ENCODE measurements around the gene C9orf40. TPM values are rescaled to one million over a fixed set of nuclear protein-coding genes. Genes with fewer than 3 reads are reported as not detected.

Gene C9orf40, protein sequence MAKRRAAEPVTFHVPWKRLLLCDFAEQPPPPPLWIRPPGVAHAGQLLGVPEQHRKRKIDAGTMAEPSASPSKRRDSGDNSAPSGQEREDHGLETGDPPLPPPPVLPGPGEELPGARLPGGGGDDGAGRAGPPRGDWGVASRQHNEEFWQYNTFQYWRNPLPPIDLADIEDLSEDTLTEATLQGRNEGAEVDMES
- total RNA-seq, result 2.9 TPM
- 1 to 10 TPM; 5.3 to 6.3 (median 5.9) TPM for polyA plus RNA-seq (ENCODE audit: insufficient read depth in 1 of 8, insufficient read length in 8 of 8, low replicate concordance in 1 of 8)
- long read RNA-seq, donor 1, result 0 reads
- long read RNA-seq, donor 2, result 0 reads
- long read RNA-seq, donor 3, transcript C9orf40-201 (2 exons, 2,327 nt), result major isoform, 5 of 5 reads
- long read RNA-seq, donor 3, partial matches to known transcripts, result 0 of 5 reads
- long read RNA-seq, donor 3, other reads (novel, unspliced or antisense), result 0 of 5 reads
- long read RNA-seq, donor 4, partial matches to known transcripts, result 0 of 1 reads
- long read RNA-seq, donor 4, other reads (novel, unspliced or antisense), result 0 of 1 reads
- long read RNA-seq, donor 5, transcript C9orf40-201 (2 exons, 2,327 nt), result major isoform, 5 of 5 reads
- long read RNA-seq, donor 5, partial matches to known transcripts, result 0 of 5 reads
- long read RNA-seq, donor 5, other reads (novel, unspliced or antisense), result 0 of 5 reads
- long read RNA-seq, donor 6, transcript C9orf40-201 (2 exons, 2,327 nt), result major isoform, 9 of 9 reads
- long read RNA-seq, donor 6, partial matches to known transcripts, result 0 of 9 reads
- long read RNA-seq, donor 6, other reads (novel, unspliced or antisense), result 0 of 9 reads
- long read RNA-seq, donor 7, partial matches to known transcripts, result 0 of 2 reads
- long read RNA-seq, donor 7, other reads (novel, unspliced or antisense), result 0 of 2 reads
- long read RNA-seq, donor 8, transcript C9orf40-201 (2 exons, 2,327 nt), result major isoform, 5 of 5 reads
- long read RNA-seq, donor 8, partial matches to known transcripts, result 0 of 5 reads
- long read RNA-seq, donor 8, other reads (novel, unspliced or antisense), result 0 of 5 reads
- long read RNA-seq, donor 9, transcript C9orf40-201 (2 exons, 2,327 nt), result major isoform, 5 of 5 reads
- long read RNA-seq, donor 9, partial matches to known transcripts, result 0 of 5 reads
- long read RNA-seq, donor 9, other reads (novel, unspliced or antisense), result 0 of 5 reads
- long read RNA-seq, donor 10, partial matches to known transcripts, result 0 of 4 reads
- long read RNA-seq, donor 10, other reads (novel, unspliced or antisense), result 0 of 4 reads
- long read RNA-seq, donor 11, partial matches to known transcripts, result 0 of 1 reads
- long read RNA-seq, donor 11, other reads (novel, unspliced or antisense), result 0 of 1 reads

DNA sequence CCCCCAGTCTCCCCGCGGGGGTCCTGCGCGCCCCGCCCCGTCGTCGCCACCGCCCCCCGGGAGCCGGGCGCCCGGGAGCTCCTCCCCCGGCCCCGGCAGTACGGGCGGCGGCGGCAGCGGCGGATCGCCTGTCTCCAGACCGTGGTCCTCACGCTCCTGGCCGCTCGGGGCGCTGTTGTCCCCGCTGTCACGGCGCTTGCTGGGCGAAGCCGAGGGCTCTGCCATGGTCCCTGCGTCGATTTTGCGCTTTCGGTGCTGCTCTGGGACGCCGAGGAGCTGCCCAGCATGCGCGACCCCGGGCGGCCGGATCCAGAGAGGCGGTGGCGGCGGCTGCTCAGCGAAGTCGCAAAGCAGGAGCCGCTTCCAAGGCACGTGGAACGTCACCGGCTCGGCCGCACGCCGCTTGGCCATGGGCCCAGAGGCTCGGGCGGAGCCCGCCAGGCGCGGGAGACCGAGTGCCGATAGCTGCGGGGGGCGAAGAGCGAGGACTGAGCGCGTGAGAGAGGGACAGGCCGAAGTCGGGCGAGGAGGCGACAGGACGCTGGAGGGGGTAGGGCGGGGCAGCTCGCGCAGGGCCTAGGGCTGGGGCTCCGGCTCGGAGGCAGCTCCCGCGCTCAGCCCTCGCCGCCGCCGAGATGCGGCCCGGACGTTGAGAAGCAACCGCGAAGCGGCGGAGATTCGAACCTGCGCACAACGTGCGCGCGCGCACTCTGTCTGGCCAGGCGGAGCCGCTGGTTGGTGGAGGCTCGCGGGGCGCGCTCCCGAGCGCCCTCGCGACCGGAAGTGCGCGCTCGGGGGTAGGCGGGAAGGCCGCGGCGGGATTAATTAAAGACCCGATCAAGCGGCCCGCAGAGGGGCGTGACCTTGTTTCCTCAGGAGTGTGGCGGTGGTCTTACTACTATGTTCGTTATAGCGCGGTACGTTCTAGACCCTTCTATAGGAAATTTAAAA lies at the start of gene C9orf40:
Gene C9orf40 (minus strand): TSS at position 712 of the 951 bp plus-strand sequence. CDS start 301 bp downstream, at position 411.
- H3K9me3 ChIP-seq (replicated peaks; ENCODE audit: control insufficient read depth, low read depth, low read length), result no peaks in the 10 kb centered on the region
- H3K27ac ChIP-seq (ENCODE audit: low read length), result peak within 1 kb of the TSS; percentile 94
- peaks cover 13% of the 10 kb centered on the region for H3K4me1 ChIP-seq (ENCODE audit: control insufficient read depth, insufficient read depth, low read length)
- no peaks in the 10 kb centered on the region for H3K36me3 ChIP-seq (ENCODE audit: control insufficient read depth, insufficient read depth, low read length)
- DNase-seq, result peak; percentile 94
- WGBS (ENCODE audit: insufficient coverage), result under 1% methylated on average over 117 of the region's 125 CpGs
- H3K27me3 ChIP-seq (ENCODE audit: control insufficient read depth, insufficient read depth, low read length), result no peaks in the 10 kb centered on the region
- H3K4me3 ChIP-seq (ENCODE audit: low read length), result peak within 1 kb of the TSS; percentile 79

DNA sequence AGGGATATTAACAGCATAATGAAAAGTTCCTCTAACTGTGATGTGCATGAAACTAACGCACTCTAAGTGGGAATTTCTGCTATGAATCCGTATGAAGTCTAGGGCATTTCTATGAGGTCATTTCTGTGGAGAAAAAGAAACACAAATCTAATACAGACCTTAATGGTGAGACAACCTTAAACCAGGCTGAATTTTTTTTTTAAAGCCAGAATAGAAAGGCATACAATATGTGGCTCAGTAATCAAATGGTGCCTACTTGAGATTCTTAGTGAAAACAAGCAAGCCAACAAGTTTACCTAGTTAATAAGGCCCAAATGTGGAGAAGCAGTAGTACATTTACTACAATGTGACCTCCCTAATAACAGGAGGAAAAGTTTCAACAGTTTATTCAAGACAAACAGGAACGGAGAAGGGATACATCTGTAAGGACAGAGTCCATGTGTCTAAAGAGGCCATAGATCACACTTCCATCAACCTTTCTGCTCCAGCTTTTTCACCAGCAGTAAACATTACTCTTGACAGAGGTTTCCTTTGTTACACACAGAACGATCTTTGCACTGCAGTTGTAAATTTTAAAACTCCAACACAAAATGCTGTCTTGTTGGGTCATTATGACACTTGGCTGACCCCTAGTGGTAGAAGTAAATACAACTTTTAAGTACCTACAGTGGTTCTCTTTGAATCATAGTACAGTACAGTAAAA lies 49.2 kb upstream of the C9orf40 start:
- no peaks in the 10 kb centered on the region for H3K4me1 ChIP-seq (ENCODE audit: control insufficient read depth, insufficient read depth, low read length)
- DNase-seq, result peak; percentile 91
- no peaks in the 10 kb centered on the region for H3K9me3 ChIP-seq (replicated peaks; ENCODE audit: control insufficient read depth, low read depth, low read length)
- H3K36me3 ChIP-seq (ENCODE audit: control insufficient read depth, insufficient read depth, low read length), result no peaks in the 10 kb centered on the region
- no peak overlapping the region for H3K4me3 ChIP-seq (ENCODE audit: low read length)
- no CpG with 5 or more reads among the region's 4 CpGs for WGBS (ENCODE audit: insufficient coverage)
- no peaks in the 10 kb centered on the region for H3K27me3 ChIP-seq (ENCODE audit: control insufficient read depth, insufficient read depth, low read length)
- H3K27ac ChIP-seq (ENCODE audit: low read length), result no peak overlapping the region

DNA sequence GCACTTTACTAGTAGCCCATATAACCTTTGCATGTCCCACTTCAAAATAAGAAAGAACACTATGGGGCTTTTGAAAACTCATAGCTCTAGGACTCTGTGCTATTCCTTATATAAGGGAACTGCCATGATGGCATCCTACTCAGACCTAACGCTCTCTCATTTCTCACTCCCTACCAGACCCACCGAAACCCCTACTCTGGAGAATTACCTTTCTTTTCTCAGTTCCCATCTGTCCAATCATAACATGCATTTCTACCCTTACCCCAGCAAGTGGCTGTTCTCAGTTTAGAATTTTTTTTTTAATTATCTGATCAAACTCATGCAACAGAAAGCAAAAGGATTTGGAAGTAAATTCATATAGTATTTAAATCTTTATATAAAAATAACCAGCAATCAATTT lies 48.1 kb upstream of the C9orf40 start:
- Histone ChIP-seq H3K4me1 (ENCODE audit: control insufficient read depth, insufficient read depth, low read length) (no peaks in the 10 kb centered on the region), H3K27ac (ENCODE audit: low read length) (no peak overlapping the region), H3K9me3 (replicated peaks; ENCODE audit: control insufficient read depth, low read depth, low read length) (no peaks in the 10 kb centered on the region), H3K27me3 (ENCODE audit: control insufficient read depth, insufficient read depth, low read length) (no peaks in the 10 kb centered on the region), H3K36me3 (ENCODE audit: control insufficient read depth, insufficient read depth, low read length) (peaks cover 3% of the 10 kb centered on the region), H3K4me3 (ENCODE audit: low read length) (no peak overlapping the region)
- DNase-seq, result no peak
- WGBS (ENCODE audit: insufficient coverage), result 79% methylated on average over 2 of the region's 2 CpGs

DNA sequence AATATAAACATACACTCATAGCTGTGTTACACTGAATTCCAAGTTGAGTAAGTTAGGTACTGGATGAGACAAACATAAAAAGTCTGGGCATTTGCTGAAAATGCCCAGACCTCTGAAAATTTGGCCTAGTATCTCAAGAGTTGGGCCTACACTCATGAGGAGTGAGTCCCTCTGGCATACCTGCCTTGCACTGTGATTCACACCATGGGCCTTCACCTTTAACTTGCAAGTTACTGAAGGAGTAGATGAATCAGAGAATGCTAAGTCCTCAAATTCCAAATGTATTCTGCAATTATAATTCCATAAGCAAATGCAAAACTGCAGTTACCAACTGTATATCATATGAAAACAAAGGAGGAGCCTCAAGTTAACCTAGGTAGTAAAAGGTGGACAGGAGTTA lies 32.3 kb upstream of the C9orf40 start:
- Histone ChIP-seq H3K27ac (ENCODE audit: low read length) (no peak overlapping the region), H3K4me3 (ENCODE audit: low read length) (no peak overlapping the region), H3K4me1 (ENCODE audit: control insufficient read depth, insufficient read depth, low read length) (no peaks in the 10 kb centered on the region), H3K27me3 (ENCODE audit: control insufficient read depth, insufficient read depth, low read length) (no peaks in the 10 kb centered on the region), H3K36me3 (ENCODE audit: control insufficient read depth, insufficient read depth, low read length) (peaks cover 2% of the 10 kb centered on the region), H3K9me3 (replicated peaks; ENCODE audit: control insufficient read depth, low read depth, low read length) (no peaks in the 10 kb centered on the region)
- no peak for DNase-seq

DNA sequence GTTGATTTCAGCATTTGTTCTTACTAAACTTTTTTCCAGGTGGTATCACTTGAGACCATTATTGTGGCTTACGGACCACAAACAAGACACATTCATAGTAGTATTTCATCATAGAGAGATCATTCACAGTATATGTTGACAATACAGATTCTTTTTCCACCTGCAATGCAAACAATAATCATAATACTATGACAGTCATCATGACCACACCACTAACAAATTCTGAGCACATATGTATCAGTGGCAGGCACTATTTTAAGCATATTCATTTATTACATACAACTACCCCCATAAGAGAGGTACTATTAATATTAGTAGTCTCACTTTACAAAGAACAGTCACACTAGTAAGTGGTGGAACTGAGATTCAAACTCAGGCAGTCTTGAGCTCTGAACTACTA lies 31.0 kb upstream of the C9orf40 start:
- no peak for DNase-seq
- Histone ChIP-seq H3K36me3 (ENCODE audit: control insufficient read depth, insufficient read depth, low read length) (peaks cover 2% of the 10 kb centered on the region), H3K9me3 (replicated peaks; ENCODE audit: control insufficient read depth, low read depth, low read length) (no peaks in the 10 kb centered on the region), H3K27ac (ENCODE audit: low read length) (no peak overlapping the region), H3K27me3 (ENCODE audit: control insufficient read depth, insufficient read depth, low read length) (no peaks in the 10 kb centered on the region), H3K4me3 (ENCODE audit: low read length) (no peak overlapping the region), H3K4me1 (ENCODE audit: control insufficient read depth, insufficient read depth, low read length) (no peaks in the 10 kb centered on the region)
- no CpG with 5 or more reads among the region's 1 CpG for WGBS (ENCODE audit: insufficient coverage)

DNA sequence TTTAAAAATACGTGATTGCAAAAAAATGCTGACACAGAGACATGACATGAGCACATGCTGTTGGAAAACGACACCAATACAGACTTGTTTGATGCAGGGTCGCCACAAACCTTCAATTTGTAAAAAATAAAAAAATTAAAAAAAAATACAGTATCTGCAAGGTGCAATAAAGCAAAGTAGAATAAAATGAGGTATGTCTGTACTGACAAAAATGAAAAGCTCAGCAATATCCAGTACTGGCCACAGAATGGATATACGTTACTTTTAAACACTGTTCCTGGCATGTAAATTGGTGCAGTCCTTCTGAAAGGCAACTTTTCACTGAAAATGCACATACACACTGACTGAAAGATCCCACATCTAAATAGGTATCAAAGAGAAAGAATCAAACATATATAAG lies 27.1 kb upstream of the C9orf40 start:
- H3K27me3 ChIP-seq (ENCODE audit: control insufficient read depth, insufficient read depth, low read length), result no peaks in the 10 kb centered on the region
- peaks cover 5% of the 10 kb centered on the region for H3K9me3 ChIP-seq (replicated peaks; ENCODE audit: control insufficient read depth, low read depth, low read length)
- no peaks in the 10 kb centered on the region for H3K36me3 ChIP-seq (ENCODE audit: control insufficient read depth, insufficient read depth, low read length)
- WGBS (ENCODE audit: insufficient coverage), result no CpG with 5 or more reads among the region's 4 CpGs
- no peak for DNase-seq
- H3K4me3 ChIP-seq (ENCODE audit: low read length), result no peak overlapping the region
- H3K27ac ChIP-seq (ENCODE audit: low read length), result no peak overlapping the region
- H3K4me1 ChIP-seq (ENCODE audit: control insufficient read depth, insufficient read depth, low read length), result no peaks in the 10 kb centered on the region

DNA sequence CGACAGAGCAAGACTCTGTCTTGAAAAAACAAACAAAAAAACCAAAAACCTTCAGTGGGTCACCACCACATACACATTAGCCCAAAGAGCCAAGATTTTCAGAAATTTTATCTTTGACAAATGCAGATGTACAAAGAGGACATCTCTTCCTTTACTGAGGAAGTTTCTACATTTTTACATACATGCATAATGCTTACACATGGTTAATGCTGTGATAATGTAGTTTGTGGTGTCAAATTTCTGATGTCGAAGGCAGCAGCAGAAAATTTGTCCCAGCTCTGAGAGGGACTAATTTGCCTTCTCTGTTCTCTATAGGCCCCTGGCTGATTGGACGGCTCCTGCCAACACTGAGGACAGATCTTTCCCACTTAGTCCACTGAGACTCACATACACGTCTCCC lies 24.6 kb upstream of the C9orf40 start:
- peaks cover 5% of the 10 kb centered on the region for H3K9me3 ChIP-seq (replicated peaks; ENCODE audit: control insufficient read depth, low read depth, low read length)
- no peaks in the 10 kb centered on the region for H3K27me3 ChIP-seq (ENCODE audit: control insufficient read depth, insufficient read depth, low read length)
- 62% methylated on average over 2 of the region's 4 CpGs for WGBS (ENCODE audit: insufficient coverage)
- H3K36me3 ChIP-seq (ENCODE audit: control insufficient read depth, insufficient read depth, low read length), result no peaks in the 10 kb centered on the region
- no peak overlapping the region for H3K27ac ChIP-seq (ENCODE audit: low read length)
- H3K4me1 ChIP-seq (ENCODE audit: control insufficient read depth, insufficient read depth, low read length), result no peaks in the 10 kb centered on the region
- no peak for DNase-seq
- no peak overlapping the region for H3K4me3 ChIP-seq (ENCODE audit: low read length)

DNA sequence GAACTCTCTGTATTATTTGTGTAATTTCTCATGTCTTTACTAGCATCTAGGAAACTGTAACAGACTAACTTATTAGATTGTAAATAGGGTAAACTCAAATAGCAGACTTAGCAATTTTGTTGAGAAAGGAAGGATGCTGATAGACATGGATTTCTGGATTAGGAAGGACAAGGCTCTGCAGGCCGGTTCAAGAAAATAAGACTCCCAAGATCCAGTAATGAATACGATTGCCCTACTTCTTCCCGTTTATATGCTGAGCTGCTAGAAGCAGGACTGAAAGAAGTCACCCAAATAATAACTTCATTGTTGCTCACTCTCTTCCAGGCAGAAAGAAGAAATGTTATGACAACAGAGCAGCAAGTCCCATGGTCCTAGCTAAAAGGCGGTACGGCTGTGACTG lies 22.8 kb upstream of the C9orf40 start:
- H3K4me3 ChIP-seq (ENCODE audit: low read length), result no peak overlapping the region
- 96% methylated on average over 4 of the region's 5 CpGs for WGBS (ENCODE audit: insufficient coverage)
- DNase-seq, result no peak
- no peaks in the 10 kb centered on the region for H3K36me3 ChIP-seq (ENCODE audit: control insufficient read depth, insufficient read depth, low read length)
- H3K9me3 ChIP-seq (replicated peaks; ENCODE audit: control insufficient read depth, low read depth, low read length), result peaks cover 5% of the 10 kb centered on the region
- no peak overlapping the region for H3K27ac ChIP-seq (ENCODE audit: low read length)
- no peaks in the 10 kb centered on the region for H3K4me1 ChIP-seq (ENCODE audit: control insufficient read depth, insufficient read depth, low read length)
- no peaks in the 10 kb centered on the region for H3K27me3 ChIP-seq (ENCODE audit: control insufficient read depth, insufficient read depth, low read length)

DNA sequence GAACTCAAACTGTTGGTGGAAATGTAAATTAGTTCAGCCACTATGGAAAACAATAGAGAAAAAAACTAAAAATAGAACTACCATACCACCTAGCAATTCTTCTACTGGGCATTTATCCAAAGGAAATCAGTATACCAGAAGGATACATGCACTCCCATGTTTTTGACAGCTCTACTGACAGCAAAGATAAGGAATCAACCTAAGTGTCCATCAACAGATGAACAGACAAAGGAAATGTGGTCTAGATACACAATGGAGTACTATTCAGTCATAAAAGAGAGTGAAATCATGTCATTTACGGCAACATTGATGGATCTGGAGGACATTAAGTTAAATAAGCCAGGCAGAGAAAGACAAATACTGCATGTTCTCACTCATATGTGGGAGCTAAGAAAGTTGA lies 21.8 kb upstream of the C9orf40 start:
- no peak overlapping the region for H3K27ac ChIP-seq (ENCODE audit: low read length)

More for the DNA sequence above, 21.8 kb upstream of the C9orf40 start:
- H3K4me1 ChIP-seq (ENCODE audit: control insufficient read depth, insufficient read depth, low read length), result no peaks in the 10 kb centered on the region
- H3K36me3 ChIP-seq (ENCODE audit: control insufficient read depth, insufficient read depth, low read length), result no peaks in the 10 kb centered on the region
- no peaks in the 10 kb centered on the region for H3K27me3 ChIP-seq (ENCODE audit: control insufficient read depth, insufficient read depth, low read length)
- H3K9me3 ChIP-seq (replicated peaks; ENCODE audit: control insufficient read depth, low read depth, low read length), result peaks cover 5% of the 10 kb centered on the region
- no peak for DNase-seq
- 50% methylated on average over 1 of the region's 1 CpG for WGBS (ENCODE audit: insufficient coverage)
- no peak overlapping the region for H3K4me3 ChIP-seq (ENCODE audit: low read length)
